HG03469 (cell line): Measurements from ENCODE around the gene CTNNBIP1.

Source experiments
- ATAC-seq: cut with Tn5 transposase; IDR thresholded peaks from one replicate; pipeline ENCODE4 v1.9.1; 2021; ENCODE audit warnings: mild to moderate bottlenecking, moderate library complexity, moderate number of reproducible peaks; ENCODE audit not compliant: unreplicated experiment

Gene CTNNBIP1

GRCh38 chr1:9905010-9905409 lies 5.1 kb downstream of the CTNNBIP1 start:
- ATAC-seq: no peak

GRCh38 chr1:9904596-9904995 lies 5.5 kb downstream of the CTNNBIP1 start:
- no peak for ATAC-seq

- no peak for ATAC-seq
Measured at GRCh38 chr1:9903801-9904527, 6.1 kb downstream of the CTNNBIP1 start.

GRCh38 chr1:9902060-9902452 lies 8.0 kb downstream of the CTNNBIP1 start:
- no peak for ATAC-seq

- ATAC-seq: no peak
Measured at GRCh38 chr1:9901148-9902059, 8.7 kb downstream of the CTNNBIP1 start.

- ATAC-seq: no peak
Measured at GRCh38 chr1:9900142-9901043, 9.7 kb downstream of the CTNNBIP1 start.

- no peak for ATAC-seq
Measured at GRCh38 chr1:9894115-9894514, 16.0 kb downstream of the CTNNBIP1 start.

- ATAC-seq: no peak
Measured at GRCh38 chr1:9892563-9893528, 17.2 kb downstream of the CTNNBIP1 start.

- ATAC-seq: no peak
Measured at GRCh38 chr1:9891207-9891606, 18.9 kb downstream of the CTNNBIP1 start.

- ATAC-seq: no peak
Measured at GRCh38 chr1:9890224-9890731, 19.8 kb downstream of the CTNNBIP1 start.

- ATAC-seq: no peak
Measured at GRCh38 chr1:9889411-9889810, 20.7 kb downstream of the CTNNBIP1 start.

- no peak for ATAC-seq
Measured at GRCh38 chr1:9888886-9889285, 21.2 kb downstream of the CTNNBIP1 start.

GRCh38 chr1:9887070-9887469 lies 23.0 kb downstream of the CTNNBIP1 start:
- no peak for ATAC-seq

- no peak for ATAC-seq
Measured at GRCh38 chr1:9886092-9886742, 23.9 kb downstream of the CTNNBIP1 start.

- no peak for ATAC-seq
Measured at GRCh38 chr1:9884805-9885204, 25.3 kb downstream of the CTNNBIP1 start.

- ATAC-seq: no peak
Measured at GRCh38 chr1:9883585-9884449, 26.3 kb downstream of the CTNNBIP1 start.

- ATAC-seq: no peak
Measured at GRCh38 chr1:9882945-9883303, 27.1 kb downstream of the CTNNBIP1 start.

GRCh38 chr1:9882296-9882944 lies 27.6 kb downstream of the CTNNBIP1 start:
- ATAC-seq: no peak
